IMR-90 (cell line): ENCODE data around the gene TMEM131. TPM values are rescaled to one million over a fixed set of nuclear protein-coding genes. Genes with fewer than 3 reads are reported as not detected.
"Not testable (repeated sequence)": the region's sequence is repeated elsewhere in the genome, so short reads cannot be mapped to it uniquely, and the experiment has no call there.

Source experiments
- ATAC-seq: fragments of 200-7000 bp; cut with Tn5 transposase; 2 replicates; pipeline ENCODE4 v1.9.1; 2020; ENCODE audit warnings: low read depth, mild to moderate bottlenecking, moderate library complexity
- BruUV-seq: library from RNA; stranded (reverse); fragments of 400-500 nt; replicated peaks from 2 replicates; lab custom pipeline; 2021; lab: Mats Ljungman, UMichigan
- CTCF ChIA-PET: fragments of 300-600 bp; formaldehyde crosslinking; extraction: SDS; loops from one replicate; lab custom pipeline; 2021; ENCODE audit warnings: antibody characterized with exemption; lab: Yijun Ruan, JAX
- POLR2A ChIA-PET: fragments of 300-600 bp; sonication (Branson Sonifier 250); formaldehyde crosslinking; loops from one replicate; lab custom pipeline; 2022; ENCODE audit warnings: antibody characterized with exemption; ENCODE audit not compliant: unreplicated experiment; lab: Charles Lee
- DNase-seq: peaks from one replicate; pipeline ENCODE4 v3.0.0; 2013
- H2AFZ ChIP-seq: replicated peaks from 2 replicates; pipeline ENCODE3; 2013; ENCODE audit warnings: low read length, mild to moderate bottlenecking; ENCODE audit not compliant: poor library complexity
- H2AK5ac ChIP-seq: 2 replicates; pipeline ENCODE4 v1.6.1; 2013; ENCODE audit warnings: low read depth, low read length, inconsistent platforms
- H2AK9ac ChIP-seq: replicated peaks from 2 replicates; pipeline ENCODE3; 2013; ENCODE audit warnings: mild to moderate bottlenecking, low read depth, low read length, moderate library complexity; ENCODE audit not compliant: poor library complexity
- H2BK120ac ChIP-seq: 2 replicates; pipeline ENCODE4 v1.6.1; 2013; ENCODE audit warnings: low read depth, low read length, inconsistent platforms
- H2BK15ac ChIP-seq: 3 replicates; pipeline ENCODE4 v1.6.1; 2013; ENCODE audit warnings: low read depth, low read length, inconsistent platforms
- H2BK20ac ChIP-seq: 2 replicates; pipeline ENCODE4 v1.6.1; 2013; ENCODE audit warnings: low read depth, mild to moderate bottlenecking, inconsistent platforms, low read length, moderate library complexity
- H2BK5ac ChIP-seq: 2 replicates; pipeline ENCODE4 v1.6.1; 2013; ENCODE audit warnings: mild to moderate bottlenecking, low read depth, low read length, inconsistent platforms; ENCODE audit not compliant: poor library complexity, severe bottlenecking
- H3K14ac ChIP-seq: replicated peaks from 2 replicates; pipeline ENCODE4 v1.6.1; 2013; ENCODE audit warnings: low read depth, low read length, inconsistent platforms
- H3K18ac ChIP-seq: 2 replicates; pipeline ENCODE4 v1.6.1; 2013; ENCODE audit warnings: low read depth, low read length, control low read depth
- H3K23ac ChIP-seq: 2 replicates; pipeline ENCODE4 v1.6.1; 2013; ENCODE audit warnings: low read depth, low read length, inconsistent platforms
- H3K27ac ChIP-seq: 2 replicates; pipeline ENCODE4 v1.5.1; 2013; ENCODE audit warnings: mild to moderate bottlenecking, control low read depth, low read length; ENCODE audit not compliant: insufficient read depth
- H3K27me3 ChIP-seq: 2 replicates; pipeline ENCODE4 v1.6.1; 2013; ENCODE audit warnings: low read length; ENCODE audit not compliant: control insufficient read depth, insufficient read depth
- H3K36me3 ChIP-seq: 2 replicates; pipeline ENCODE4 v1.6.1; 2013; ENCODE audit warnings: low read length, mixed read lengths; ENCODE audit not compliant: control insufficient read depth, insufficient read depth
- H3K4ac ChIP-seq: 2 replicates; pipeline ENCODE4 v1.6.1; 2013; ENCODE audit warnings: low read depth, low read length, inconsistent platforms
- H3K4me1 ChIP-seq: 2 replicates; pipeline ENCODE4 v1.6.1; 2013; ENCODE audit warnings: low read length, mixed read lengths; ENCODE audit not compliant: control insufficient read depth, insufficient read depth
- H3K4me2 ChIP-seq: 2 replicates; pipeline ENCODE4 v1.6.1; 2013; ENCODE audit warnings: low read depth, mild to moderate bottlenecking, control low read depth, low read length, moderate library complexity
- H3K4me3 ChIP-seq: 2 replicates; pipeline ENCODE4 v1.5.1; 2013; ENCODE audit warnings: low read depth, mild to moderate bottlenecking, control low read depth, low read length, moderate library complexity; ENCODE audit not compliant: insufficient read depth
- H3K56ac ChIP-seq: 2 replicates; pipeline ENCODE4 v1.6.1; 2013; ENCODE audit warnings: low read length, inconsistent platforms; ENCODE audit not compliant: insufficient read depth; ENCODE audit errors: extremely low read depth
- H3K79me1 ChIP-seq, 2 experiments: 2 replicates each; pipeline ENCODE4 v1.6.1; 2013; ENCODE audit warnings: low read length in 2 of 2, inconsistent platforms in 1 of 2, low read depth in 1 of 2
- H3K9ac ChIP-seq: 2 replicates; pipeline ENCODE4 v1.6.1; 2013; ENCODE audit warnings: low read depth, low read length, control low read depth
- H3K9me1 ChIP-seq: 2 replicates; pipeline ENCODE4 v1.6.1; 2013; ENCODE audit warnings: low read length, inconsistent platforms; ENCODE audit not compliant: insufficient read depth
- H3K9me3 ChIP-seq: 2 replicates; pipeline ENCODE4 v1.6.1; 2013; ENCODE audit warnings: low read length; ENCODE audit not compliant: control insufficient read depth, insufficient read depth
- H4K20me1 ChIP-seq: 2 replicates; pipeline ENCODE4 v1.6.1; 2013; ENCODE audit warnings: low read length, inconsistent platforms; ENCODE audit not compliant: insufficient read depth
- H4K5ac ChIP-seq: 2 replicates; pipeline ENCODE4 v1.6.1; 2013; ENCODE audit warnings: mild to moderate bottlenecking, low read depth, low read length, control low read depth
- H4K8ac ChIP-seq, 2 experiments: 2 replicates each; pipeline ENCODE4 v1.6.1; 2013; ENCODE audit warnings: low read depth in 2 of 2, low read length in 2 of 2, control low read depth in 1 of 2, inconsistent platforms in 1 of 2
- H4K91ac ChIP-seq: 2 replicates; pipeline ENCODE4 v1.6.1; 2013; ENCODE audit warnings: low read depth, low read length, inconsistent platforms; ENCODE audit not compliant: insufficient read depth
- WGBS, 2 experiments: methylation state at CpG; one replicate each; pipeline versions ENCODE4 v1.1.5 to v1.1.7; 2013; ENCODE audit warnings: missing lambda C conversion rate in 2 of 2; ENCODE audit not compliant: insufficient read length in 1 of 2; ENCODE audit errors: extremely low coverage in 2 of 2; 5-methylcytosine and 5-hydroxymethylcytosine counted together
- dilution Hi-C: fragments of 300-500 bp; cut with HindIII; formaldehyde crosslinking; loops from one replicate; pipeline ENCODE4 v1.14.3; 2018; ENCODE audit warnings: low sequenced_read_pairs; ENCODE audit not compliant: unreplicated experiment
- in situ Hi-C: fragments of 300-500 bp; cut with MboI; formaldehyde crosslinking; loops from 3 replicates; pipeline ENCODE4 v1.14.3; 2019; ENCODE audit warnings: low sequenced_read_pairs, inconsistent platforms, mixed read lengths
- intact Hi-C: fragments of 100-400 bp; cut with micrococcal nuclease; formaldehyde crosslinking; loops from 2 replicates; pipeline ENCODE4 v1.10.0; 2022
- polyA plus RNA-seq, 3 experiments: library from polyadenylated mRNA; depleted of rRNA; stranded (reverse); fragments of >200 nt; gene quantifications; 2 replicates each; pipeline ENCODE4 v1.2.3, GENCODE V29; 2012; ENCODE audit warnings: low replicate concordance in 1 of 3
- total RNA-seq: library from RNA; depleted of rRNA; stranded (reverse); fragments of >200 nt; gene quantifications from 2 replicates; pipeline ENCODE4 v1.2.3, GENCODE V29; 2012

The TMEM131 gene
- total and polyA plus RNA-seq, 2 of the 4 experiments (the other 2 are of a cell fraction), result 13.3 to 14.0 TPM

DNA sequence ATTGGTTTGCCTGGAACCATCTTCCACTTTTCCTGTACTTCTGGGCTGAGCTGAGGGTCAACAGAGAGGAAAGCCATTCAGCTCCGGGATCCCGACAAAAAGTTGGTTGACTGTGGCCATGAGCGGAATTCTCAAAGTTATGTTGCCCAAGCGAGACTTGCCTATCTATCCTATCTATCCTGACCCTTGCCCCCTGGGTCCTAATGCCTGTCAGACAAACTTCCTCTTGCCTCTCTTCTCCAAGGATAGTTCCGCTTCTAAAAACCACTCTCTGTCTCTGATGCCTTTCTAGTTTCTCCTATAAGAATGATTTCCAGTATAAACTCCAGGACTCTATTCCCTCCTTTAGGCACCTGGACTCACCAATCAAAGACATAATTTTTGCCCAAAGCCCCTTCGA is 173.9 kb downstream of the TMEM131 start:
- BruUV-seq, H3K27ac ChIP-seq, dilution Hi-C loops, H2BK120ac ChIP-seq, H2AK5ac ChIP-seq, H2AK9ac ChIP-seq, H4K5ac ChIP-seq, H2BK15ac ChIP-seq, H3K23ac ChIP-seq, DNase-seq, H3K4ac ChIP-seq, H3K79me1 ChIP-seq, H3K14ac ChIP-seq, in situ Hi-C loops, H3K18ac ChIP-seq, H3K56ac ChIP-seq, POLR2A ChIA-PET, H3K36me3 ChIP-seq, CTCF ChIA-PET, H4K8ac ChIP-seq, H3K27me3 ChIP-seq, H3K4me3 ChIP-seq, H3K9me3 ChIP-seq, H2AFZ ChIP-seq, H3K9ac ChIP-seq, H4K91ac ChIP-seq, H2BK5ac ChIP-seq, ATAC-seq, H2BK20ac ChIP-seq, H3K4me1 ChIP-seq, H3K4me2 ChIP-seq, H3K9me1 ChIP-seq, H4K20me1 ChIP-seq, intact Hi-C loops: not testable (repeated sequence)
- WGBS, 2 experiments, result no CpG with 5 or more reads among the region's 6 CpGs
